ENCODE measurements around the gene ZNF175.

The ZNF175 gene

GRCh38 chr19:51570962-51571575 is at the start of gene ZNF175:
ZNF175 (plus strand) TSS chr19:51571283; CDS start chr19:51573330, 2,047 bp downstream.
- FAIRE-seq = peak; percentile 99

- FAIRE-seq = no peak
Observed at GRCh38 chr19:51521357-51521756, 49.7 kb upstream of the ZNF175 start.

- FAIRE-seq = no peak
Observed at GRCh38 chr19:51521781-51522180, 49.3 kb upstream of the ZNF175 start.

GRCh38 chr19:51524666-51525264 is 46.3 kb upstream of the ZNF175 start:
- FAIRE-seq = no peak

GRCh38 chr19:51525651-51526050 is 45.4 kb upstream of the ZNF175 start:
- no peak for FAIRE-seq

GRCh38 chr19:51529301-51529700 is 41.8 kb upstream of the ZNF175 start:
- no peak for FAIRE-seq

- no peak for FAIRE-seq
Observed at GRCh38 chr19:51530616-51531015, 40.5 kb upstream of the ZNF175 start.

- FAIRE-seq = no peak
Observed at GRCh38 chr19:51531349-51532315, 39.5 kb upstream of the ZNF175 start, which contains the start of gene SIGLEC6. SIGLEC6 (minus strand) TSS chr19:51531670; CDS start chr19:51531648, 22 bp downstream.

- FAIRE-seq = no peak
Observed at GRCh38 chr19:51535535-51535934, 35.5 kb upstream of the ZNF175 start.

- FAIRE-seq = no peak
Observed at GRCh38 chr19:51539821-51540366, 31.2 kb upstream of the ZNF175 start.

GRCh38 chr19:51541458-51542357 is 29.4 kb upstream of the ZNF175 start:
- no peak for FAIRE-seq

- no peak for FAIRE-seq
Observed at GRCh38 chr19:51542699-51543098, 28.4 kb upstream of the ZNF175 start.

GRCh38 chr19:51544038-51544437 is 27.0 kb upstream of the ZNF175 start:
- FAIRE-seq = no peak

- FAIRE-seq = no peak
Observed at GRCh38 chr19:51546107-51546649, 24.9 kb upstream of the ZNF175 start.

- FAIRE-seq = no peak
Observed at GRCh38 chr19:51546650-51547396, 24.3 kb upstream of the ZNF175 start.

GRCh38 chr19:51547397-51548212 is 23.5 kb upstream of the ZNF175 start:
- no peak for FAIRE-seq

GRCh38 chr19:51548213-51548651 is 22.9 kb upstream of the ZNF175 start:
- FAIRE-seq = no peak

GRCh38 chr19:51548891-51549305 is 22.2 kb upstream of the ZNF175 start:
- FAIRE-seq = no peak

GRCh38 chr19:51549533-51550324 is 21.4 kb upstream of the ZNF175 start:
- no peak for FAIRE-seq
